MM.1S (cell line): ENCODE data around the gene SMIM38.

Experiments
- CTCF ChIP-seq: fragments of 300-600 bp; sonication (generic); IDR thresholded peaks from 2 replicates; pipeline ENCODE4 v1.5.1; 2016; ENCODE audit warnings: antibody characterized with exemption, low read length, mixed read lengths
- EZH2 ChIP-seq: fragments of 300-600 bp; sonication (generic); optimal IDR thresholded peaks from 2 replicates; pipeline ENCODE3; 2017; ENCODE audit warnings: low read depth, mild to moderate bottlenecking, antibody characterized with exemption, low read length, mixed read lengths
- EZH2phosphoT487 ChIP-seq: fragments of 300-600 bp; sonication (generic); IDR thresholded peaks from 2 replicates; pipeline ENCODE4 v1.6.1; 2018; ENCODE audit warnings: antibody characterized with exemption, low read length

DNA sequence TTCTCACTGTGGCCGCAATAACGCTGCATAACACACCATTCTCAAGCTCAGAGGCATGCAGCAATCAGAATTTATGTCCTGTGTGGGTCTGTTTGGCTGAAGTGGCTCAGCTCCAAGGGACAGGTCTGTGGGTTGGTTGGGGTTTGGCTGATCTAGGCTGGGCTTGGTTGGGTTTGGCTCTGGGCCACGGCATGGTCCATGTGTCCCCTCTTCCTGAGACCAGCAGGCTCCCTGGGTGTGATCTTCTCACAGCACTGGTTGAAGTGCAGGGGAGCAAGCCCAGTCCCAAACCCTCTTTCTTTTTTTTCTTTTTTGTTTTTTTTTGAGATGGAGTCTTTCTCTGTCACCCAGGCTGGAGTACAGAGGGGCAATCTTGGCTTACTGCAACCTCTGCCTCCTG, 25.0 kb downstream of the SMIM38 start:
- TF ChIP-seq EZH2 = no peak
- TF ChIP-seq EZH2phosphoT487 = no peak
- TF ChIP-seq CTCF = no peak
